HepG2 (cell line): ENCODE results near the gene BTN1A1. TPM values are rescaled to one million over a fixed set of nuclear protein-coding genes. Genes with fewer than 3 reads are reported as not detected.

Source experiments
- ASH2L ChIP-seq: fragments of 300-600, 200-600 bp; sonication (generic); IDR thresholded peaks from 2 replicates; pipeline ENCODE4 v1.7.0; 2017; ENCODE audit warnings: low read depth, mild to moderate bottlenecking, moderate library complexity, mixed read lengths, low read length; ENCODE audit not compliant: insufficient read length
- BORCS8-MEF2B ChIP-seq: sonication (generic); formaldehyde crosslinking; IDR thresholded peaks from 2 replicates; pipeline ENCODE4 v1.8.0; 2022; ENCODE audit warnings: mild to moderate bottlenecking, missing genetic modification reagents
- CENPBD1 ChIP-seq: sonication (generic); formaldehyde crosslinking; IDR thresholded peaks from 2 replicates; pipeline ENCODE4 v1.8.0; 2022; ENCODE audit warnings: missing genetic modification reagents, low read depth, mild to moderate bottlenecking, borderline replicate concordance
- GLMP ChIP-seq: sonication (generic); formaldehyde crosslinking; IDR thresholded peaks from 2 replicates; pipeline ENCODE4 v1.9.0; 2021; ENCODE audit warnings: missing genetic modification reagents, mild to moderate bottlenecking, borderline replicate concordance
- HNRNPUL1 ChIP-seq: fragments of 200-400 bp; formaldehyde crosslinking; IDR thresholded peaks from 2 replicates; pipeline ENCODE4 v1.6.1; 2017; ENCODE audit warnings: low read depth, mild to moderate bottlenecking, low read length, moderate library complexity
- JARID2 ChIP-seq: sonication (generic); formaldehyde crosslinking; IDR thresholded peaks from 2 replicates; pipeline ENCODE4 v1.8.1; 2023; ENCODE audit warnings: missing genetic modification reagents, inconsistent platforms; ENCODE audit not compliant: insufficient replicate concordance
- KAT7 ChIP-seq: IDR thresholded peaks from 2 replicates; pipeline ENCODE4 v1.6.1; 2018; ENCODE audit warnings: borderline replicate concordance, missing compliant biosample characterization
- KDM5B ChIP-seq: sonication (generic); formaldehyde crosslinking; IDR thresholded peaks from 2 replicates; pipeline ENCODE4 v1.4.0; 2020; ENCODE audit warnings: missing genetic modification reagents, mild to moderate bottlenecking, borderline replicate concordance
- MED13 ChIP-seq: sonication (generic); formaldehyde crosslinking; IDR thresholded peaks from 2 replicates; pipeline ENCODE4 v1.5.0; 2020; ENCODE audit warnings: missing genetic modification reagents
- MED8 ChIP-seq: sonication (generic); formaldehyde crosslinking; IDR thresholded peaks from 2 replicates; pipeline ENCODE4 v1.8.1; 2023; ENCODE audit warnings: mild to moderate bottlenecking, missing genetic modification reagents; ENCODE audit not compliant: insufficient replicate concordance
- NR2F6 ChIP-seq, 2 experiments: IDR thresholded peaks; 2 replicates each; pipeline ENCODE4 v1.6.1; 2016; ENCODE audit warnings: antibody characterized with exemption in 1 of 2, mild to moderate bottlenecking in 1 of 2
- PHF20 ChIP-seq: sonication (generic); formaldehyde crosslinking; IDR thresholded peaks from 2 replicates; pipeline ENCODE4 v1.5.0; 2020; ENCODE audit warnings: mild to moderate bottlenecking, missing genetic modification reagents
- RNF219 ChIP-seq: sonication (generic); formaldehyde crosslinking; IDR thresholded peaks from 2 replicates; pipeline ENCODE4 v1.5.0; 2020; ENCODE audit warnings: mild to moderate bottlenecking, missing genetic modification reagents
- SAP130 ChIP-seq: IDR thresholded peaks from 2 replicates; pipeline ENCODE4 v1.6.1; 2016; ENCODE audit warnings: low read depth
- SIN3B ChIP-seq: fragments of 150-350 bp; IDR thresholded peaks from 2 replicates; pipeline ENCODE4 v1.6.1; 2014; ENCODE audit warnings: low read length
- TEF ChIP-seq: sonication (generic); formaldehyde crosslinking; IDR thresholded peaks from 2 replicates; pipeline ENCODE4 v1.5.0; 2020; ENCODE audit warnings: missing genetic modification reagents
- ZBTB20 ChIP-seq: sonication (generic); formaldehyde crosslinking; IDR thresholded peaks from 2 replicates; pipeline ENCODE4 v1.8.1; 2023; ENCODE audit warnings: missing genetic modification reagents, low read depth, mild to moderate bottlenecking, borderline replicate concordance
- ZFP62 ChIP-seq: sonication (generic); formaldehyde crosslinking; IDR thresholded peaks from 2 replicates; pipeline ENCODE4 v1.4.0; 2020; ENCODE audit warnings: missing genetic modification reagents
- ZKSCAN1 ChIP-seq: fragments of 150-350 bp; IDR thresholded peaks from 2 replicates; pipeline ENCODE4 v1.6.1; 2014; ENCODE audit warnings: low read length
- ZKSCAN8 ChIP-seq: IDR thresholded peaks from 2 replicates; pipeline ENCODE4 v1.6.1; 2016; ENCODE audit warnings: borderline replicate concordance, missing genetic modification reagents, missing compliant biosample characterization
- ZNF101 ChIP-seq: sonication (generic); formaldehyde crosslinking; IDR thresholded peaks from 2 replicates; pipeline ENCODE4 v1.4.0; 2020; ENCODE audit warnings: mild to moderate bottlenecking, low read depth, missing genetic modification reagents, borderline replicate concordance
- ZNF234 ChIP-seq: sonication (generic); formaldehyde crosslinking; conservative IDR thresholded peaks from 2 replicates; pipeline ENCODE4 v1.5.1; 2020; ENCODE audit warnings: mild to moderate bottlenecking, missing genetic modification reagents
- ZNF350 ChIP-seq: sonication (generic); formaldehyde crosslinking; IDR thresholded peaks from 2 replicates; pipeline ENCODE4 v1.4.0; 2020; ENCODE audit warnings: mild to moderate bottlenecking, low read depth, missing genetic modification reagents, borderline replicate concordance
- ZNF530 ChIP-seq: sonication (generic); formaldehyde crosslinking; IDR thresholded peaks from 2 replicates; pipeline ENCODE4 v1.5.0; 2020; ENCODE audit warnings: low read depth, mild to moderate bottlenecking, missing genetic modification reagents
- ZNF552 ChIP-seq: sonication (generic); formaldehyde crosslinking; IDR thresholded peaks from 2 replicates; pipeline ENCODE4 v1.9.0; 2022; ENCODE audit warnings: missing genetic modification reagents, mild to moderate bottlenecking, borderline replicate concordance
- polyA plus RNA-seq, 8 experiments: library from polyadenylated mRNA; depleted of rRNA in 3 of 8; stranded (reverse) in 7 of 8; unstranded in 1 of 8; fragments of >200 nt; fragmentation: Illumina TruSeq in 4 of 8; extraction: Trizol in 4 of 8; gene quantifications; 2 replicates each; pipeline versions ENCODE4 v1.2.1 to v1.2.3, GENCODE V29; 2011 to 2016; ENCODE audit warnings: low read depth in 4 of 8, missing spikeins in 1 of 8, mixed read lengths in 1 of 8; ENCODE audit not compliant: insufficient read depth in 1 of 8
- total RNA-seq, 5 experiments: library from RNA; depleted of rRNA; stranded (reverse); fragments of >200 nt; fragmentation: Illumina TruSeq; extraction: Trizol; gene quantifications; 2 replicates each; pipeline ENCODE4 v1.2.3, GENCODE V29; 2016; ENCODE audit warnings: low read depth in 1 of 5

The BTN1A1 gene
- total and polyA plus RNA-seq, 2 of the 13 experiments (the other 11 are each of a cell fraction or from before 2014, with no cell fraction given) = 0.04 TPM; not detected in 1

GRCh38 chr6:26553635-26554446 is 53.7 kb downstream of the BTN1A1 start (continued):
- TF ChIP-seq JARID2 = no peak
- peak; percentile 36; the same call in 1 of the 2 replicates for TF ChIP-seq ZBTB20 (CRISPR knock-in tag)
- peak; percentile 68; the same call in 1 of the 2 replicates for TF ChIP-seq MED13
- no peak for TF ChIP-seq GLMP (CRISPR knock-in tag)
- no peak; the same call in 1 of the 2 replicates for TF ChIP-seq PHF20 (CRISPR knock-in tag)
- no peak for TF ChIP-seq HNRNPUL1
- TF ChIP-seq ZKSCAN8 (CRISPR knock-in tag) = no peak; the same call in 1 of the 2 replicates
- TF ChIP-seq ZFP62 (CRISPR knock-in tag) = peak; percentile 91; the same call in 1 of the 2 replicates
- TF ChIP-seq KAT7 (CRISPR knock-in tag) = no peak
- no peak for TF ChIP-seq KDM5B (CRISPR knock-in tag)
- peak; percentile 67; the same call in 1 of the 2 replicates for TF ChIP-seq ZNF552 (CRISPR knock-in tag)
- TF ChIP-seq ZNF530 = no peak
- TF ChIP-seq ASH2L = peak; percentile 90
- TF ChIP-seq BORCS8-MEF2B (CRISPR knock-in tag) = 0 out of 2 replicates have a peak, but pooled peaks have one; percentile 14
- 0 out of 2 replicates have a peak, but pooled peaks have one; percentile 49 for TF ChIP-seq RNF219
- TF ChIP-seq SIN3B = no peak; the same call in 1 of the 2 replicates
- TF ChIP-seq ZNF234 (CRISPR knock-in tag) = no peak
- peak; percentile 25; the same call in 1 of the 2 replicates for TF ChIP-seq NR2F6 (IDR thresholded peaks at IDR 0.05)
- peak; percentile 53; the same call in 1 of the 2 replicates for TF ChIP-seq NR2F6 (CRISPR knock-in tag; IDR thresholded peaks at IDR 0.05)
- TF ChIP-seq ZNF101 (CRISPR knock-in tag) = no peak
- TF ChIP-seq MED8 (CRISPR knock-in tag) = no peak
- TF ChIP-seq ZNF350 (CRISPR knock-in tag) = no peak; the same call in 1 of the 2 replicates
- no peak for TF ChIP-seq CENPBD1
- TF ChIP-seq TEF (CRISPR knock-in tag) = 0 out of 2 replicates have a peak, but pooled peaks have one; percentile 61
- TF ChIP-seq SAP130 (CRISPR knock-in tag) = peak; percentile 8
- TF ChIP-seq ZKSCAN1 = peak; percentile 60
